NCI-H2227 (cell line): ENCODE results near the gene PPWD1.
A peak's percentile ranks its signal among the peaks of the same experiment; 100 is the strongest.
"Not testable (repeated sequence)": the region's sequence is repeated elsewhere in the genome, so short reads cannot be mapped to it uniquely, and the experiment has no call there.

Source experiments
- DNase-seq: peaks from one replicate; lab custom pipeline; 2025; ENCODE audit not compliant: unreplicated experiment; lab: John Stamatoyannopoulos, UW

Gene PPWD1

DNA sequence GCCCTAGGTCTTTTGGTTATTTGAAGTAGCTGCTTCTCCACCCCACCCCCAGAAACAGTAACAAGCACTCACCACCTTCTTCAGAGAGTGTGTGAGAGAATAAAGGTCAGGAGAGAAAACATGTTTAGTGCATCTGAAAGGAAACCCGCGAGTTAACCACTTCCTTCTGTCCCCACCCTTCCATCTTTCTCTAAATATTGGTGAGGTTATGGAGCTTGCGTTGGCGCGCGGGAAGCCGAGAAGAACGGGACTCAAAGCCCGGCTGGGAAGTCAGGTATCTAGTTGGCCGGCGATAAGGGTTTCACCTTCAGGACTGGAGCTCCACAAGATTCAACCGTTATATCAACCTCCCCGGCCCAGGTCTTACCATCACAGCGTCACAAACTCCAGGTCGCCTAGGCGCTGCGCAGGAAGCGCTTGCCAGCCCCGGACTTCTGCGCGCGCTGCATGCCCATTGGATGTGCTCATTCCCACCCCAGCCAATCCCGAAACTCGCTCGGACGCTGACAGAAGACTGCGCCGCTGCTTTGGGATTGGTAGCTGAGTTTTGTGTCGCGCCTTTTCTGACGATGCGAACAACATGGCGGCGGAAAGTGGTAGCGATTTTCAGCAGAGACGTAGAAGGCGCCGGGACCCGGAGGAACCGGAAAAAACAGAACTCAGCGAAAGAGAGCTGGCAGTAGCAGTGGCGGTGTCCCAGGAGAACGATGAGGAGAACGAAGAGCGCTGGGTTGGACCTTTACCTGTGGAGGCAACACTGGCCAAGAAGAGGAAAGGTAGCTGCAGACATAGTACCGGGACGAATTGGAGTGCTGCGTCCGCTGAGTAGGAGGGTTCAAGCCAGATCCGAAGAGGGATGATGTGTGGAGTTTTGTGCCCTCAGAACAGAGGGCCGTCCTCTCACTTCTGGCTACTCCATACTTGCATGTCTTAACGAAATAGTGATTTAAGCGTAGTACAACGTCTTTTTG, at the start of gene PPWD1, which contains the start of gene CENPK:
Gene PPWD1 (plus strand): TSS at position 566 of the 971 bp plus-strand sequence. CDS start 15 bp downstream, at position 581.
Gene CENPK (minus strand): TSS at position 438 of the 971 bp plus-strand sequence. CDS start 8,261 bp downstream, outside the sequence.
- DNase-seq = peak; percentile 93

DNA sequence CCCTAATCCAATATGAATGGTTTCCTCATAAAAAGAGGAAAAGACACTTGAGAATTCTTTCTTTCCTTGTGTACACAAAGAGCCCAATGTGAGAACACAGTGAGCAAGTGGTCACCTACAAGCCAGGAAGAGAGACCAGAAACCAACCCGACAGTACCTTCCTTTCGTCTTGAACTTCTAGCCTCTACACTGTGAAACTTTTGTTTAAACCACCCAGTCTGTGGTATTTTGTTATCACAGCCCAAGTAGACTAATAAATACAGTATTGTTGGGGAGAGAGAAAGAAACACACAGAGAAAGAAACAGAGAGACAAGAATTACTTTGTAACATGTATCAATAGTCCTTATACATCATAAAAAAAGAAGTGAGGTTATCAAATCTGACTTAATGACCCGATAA, 37.4 kb upstream of the PPWD1 start:
- no peak for DNase-seq

DNA sequence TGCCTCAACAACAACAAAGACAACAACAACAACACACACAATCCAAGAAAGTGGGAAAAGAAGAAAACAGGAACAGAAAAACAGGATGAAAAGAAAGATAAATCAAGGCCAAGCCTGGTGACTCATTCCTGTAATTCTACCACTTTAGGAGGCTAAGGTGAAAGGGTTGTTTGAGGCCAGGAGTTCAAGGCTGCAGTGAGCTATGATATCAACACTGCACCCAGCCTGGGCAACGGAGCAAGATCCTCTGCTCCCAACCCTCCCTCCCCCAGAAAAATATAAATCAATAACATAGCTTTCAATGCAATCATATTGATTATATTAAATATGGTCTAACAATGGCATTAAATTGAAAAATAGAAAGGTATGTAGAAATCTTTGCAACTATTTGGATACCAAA, 32.2 kb upstream of the PPWD1 start:
- no peak for DNase-seq

DNA sequence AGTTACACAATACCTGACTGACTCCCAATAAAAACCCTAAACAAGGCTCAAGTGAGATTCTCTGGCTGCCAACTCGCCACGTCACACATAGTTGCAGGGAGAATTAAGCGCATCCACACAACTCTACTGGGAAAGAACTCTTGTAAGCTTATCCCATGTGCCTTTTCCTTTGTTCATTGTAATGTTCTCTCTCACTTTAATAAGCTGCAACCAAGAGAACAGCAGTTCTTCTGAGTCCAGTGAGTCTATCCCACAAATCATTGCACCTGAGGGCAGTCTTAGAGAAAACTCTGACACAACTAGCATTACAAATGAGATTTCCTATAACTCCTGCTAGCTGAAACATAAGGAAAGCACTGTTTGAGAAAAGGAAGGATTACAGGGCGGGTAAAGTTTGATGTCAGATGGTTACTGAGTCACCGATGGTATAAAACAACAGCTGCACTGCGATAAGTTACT, 27.5 kb upstream of the PPWD1 start:
- DNase-seq = no peak

DNA sequence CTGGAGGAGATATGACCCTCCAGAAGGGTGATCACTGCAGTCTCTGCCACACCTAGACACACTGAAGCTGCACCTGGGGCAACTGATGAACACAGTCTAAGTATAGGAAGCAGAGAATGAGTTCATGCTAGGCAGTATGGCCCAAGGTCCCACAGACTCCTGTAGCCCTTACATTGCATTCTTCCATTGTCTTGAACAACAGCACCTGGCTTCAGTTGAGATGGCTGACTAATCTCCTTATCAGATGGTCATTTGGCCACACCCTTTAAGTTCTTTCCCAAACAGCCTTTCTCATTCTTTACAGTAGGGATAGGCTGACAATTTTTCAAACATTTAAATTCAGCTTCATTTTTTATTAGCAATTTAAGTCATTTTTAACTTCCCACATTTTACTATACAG, 23.3 kb upstream of the PPWD1 start:
- no peak for DNase-seq

DNA sequence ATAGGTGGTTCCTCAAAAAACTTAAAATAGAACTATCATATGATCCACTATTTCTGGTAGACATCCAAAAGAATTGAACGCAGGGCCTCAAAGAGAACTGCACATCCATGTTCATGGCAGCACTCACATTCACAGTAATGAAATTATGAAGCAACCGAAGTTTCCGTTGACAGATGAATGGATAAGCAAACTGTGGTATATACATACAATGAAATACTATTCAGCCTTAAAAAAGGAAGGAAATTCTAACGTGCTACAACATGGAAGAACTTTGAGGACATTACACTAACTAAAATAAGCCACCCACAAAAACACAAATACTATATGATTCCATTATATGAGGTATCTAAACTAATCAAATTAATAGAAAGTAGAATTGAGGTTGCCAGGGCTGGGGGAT, 18.6 kb upstream of the PPWD1 start:
- DNase-seq = no peak

DNA sequence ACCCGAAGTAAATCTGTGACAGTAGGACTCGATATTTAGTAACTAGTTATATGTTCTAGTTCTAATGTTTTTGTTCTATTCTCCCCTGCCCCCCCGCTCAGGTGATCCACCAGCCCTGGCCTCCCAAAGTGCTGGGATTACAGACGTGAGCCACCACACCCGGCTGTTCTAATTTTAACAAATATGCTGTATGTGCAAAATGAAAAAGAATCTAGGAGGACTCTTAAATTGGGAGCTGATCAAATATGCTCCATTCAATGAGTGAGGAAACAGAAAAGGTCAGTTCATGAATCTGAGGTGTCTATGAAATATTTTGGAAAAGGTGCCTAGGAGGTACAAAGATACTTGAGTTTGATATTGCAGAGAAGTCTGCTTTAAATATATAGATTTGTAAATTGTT, 17.0 kb upstream of the PPWD1 start:
- no peak for DNase-seq

DNA sequence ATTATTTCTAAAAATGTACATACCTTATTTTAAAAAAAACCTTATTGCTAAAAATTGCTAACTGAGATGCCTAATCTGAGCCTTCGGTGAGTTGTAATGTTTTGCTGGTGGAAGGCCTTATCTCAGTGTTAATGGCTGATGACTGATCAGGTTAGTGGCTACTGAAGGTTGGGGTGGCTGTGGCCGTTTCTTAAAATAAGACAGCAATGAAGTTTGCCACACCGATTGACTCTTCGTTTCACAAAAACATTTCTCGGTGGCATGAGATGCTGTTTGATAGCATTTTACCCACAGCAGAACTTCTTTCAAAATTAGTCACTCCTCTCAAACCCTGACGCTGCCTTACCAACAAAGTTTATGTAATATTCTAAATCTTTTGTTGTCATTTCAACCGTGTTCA, 14.8 kb upstream of the PPWD1 start:
- no peak for DNase-seq

DNA sequence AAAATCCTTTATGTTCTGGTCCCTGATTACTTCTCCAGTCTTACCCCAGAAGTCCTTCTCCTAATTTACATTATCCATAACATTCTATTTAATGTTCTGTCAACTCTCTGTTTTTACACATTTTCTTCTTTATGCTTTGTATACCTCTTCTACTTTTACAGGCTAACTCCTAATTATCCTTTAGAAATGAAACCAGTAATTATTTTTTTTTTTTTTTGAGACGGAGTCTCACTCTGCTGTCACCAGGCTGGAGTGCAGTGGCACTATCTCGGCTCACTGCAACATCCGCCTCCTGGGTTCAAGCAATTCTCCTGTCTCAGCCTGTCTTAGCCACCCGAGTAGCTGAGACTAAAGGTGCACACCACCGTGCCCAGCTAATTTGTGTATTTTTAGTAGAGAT, 9.2 kb upstream of the PPWD1 start:
- DNase-seq = no peak

DNA sequence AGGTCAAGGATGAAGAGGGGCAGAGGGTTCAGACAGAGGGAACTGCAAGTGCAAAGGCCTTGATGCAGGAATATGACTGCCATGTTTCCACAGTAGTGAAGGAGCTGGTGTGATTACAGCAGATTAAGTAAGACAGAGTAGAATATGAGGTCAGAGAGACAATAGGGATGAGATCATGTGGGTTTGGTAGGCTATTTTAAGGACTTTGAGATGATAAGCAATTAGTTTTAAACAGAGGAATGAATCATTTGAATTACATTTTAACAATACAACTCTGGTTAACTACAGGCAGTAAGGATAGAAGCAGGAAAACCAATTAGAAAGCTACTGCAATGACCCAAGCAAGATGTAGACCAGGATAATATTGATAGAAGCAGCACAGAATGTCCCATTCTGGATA, 7.8 kb upstream of the PPWD1 start:
- no peak for DNase-seq

DNA sequence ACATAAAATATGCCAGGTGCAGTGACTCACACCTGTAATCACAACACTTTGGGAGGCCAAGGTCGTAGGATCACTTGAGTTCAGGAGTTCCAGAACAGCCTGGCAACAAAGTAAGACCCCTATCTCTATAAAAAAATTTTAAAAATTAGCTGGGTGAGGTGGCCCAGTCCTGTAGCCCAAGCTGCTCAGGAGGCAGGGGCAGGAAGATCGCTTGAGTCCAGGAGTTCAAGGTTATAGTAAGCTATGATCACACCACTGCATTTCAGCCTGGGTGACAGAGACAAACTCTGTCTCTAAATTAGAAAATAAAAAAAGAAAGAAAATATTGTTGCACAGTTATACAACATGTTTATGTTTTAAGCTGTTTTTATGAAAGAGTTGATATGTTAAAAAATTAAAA, 6.9 kb upstream of the PPWD1 start:
- DNase-seq = no peak

DNA sequence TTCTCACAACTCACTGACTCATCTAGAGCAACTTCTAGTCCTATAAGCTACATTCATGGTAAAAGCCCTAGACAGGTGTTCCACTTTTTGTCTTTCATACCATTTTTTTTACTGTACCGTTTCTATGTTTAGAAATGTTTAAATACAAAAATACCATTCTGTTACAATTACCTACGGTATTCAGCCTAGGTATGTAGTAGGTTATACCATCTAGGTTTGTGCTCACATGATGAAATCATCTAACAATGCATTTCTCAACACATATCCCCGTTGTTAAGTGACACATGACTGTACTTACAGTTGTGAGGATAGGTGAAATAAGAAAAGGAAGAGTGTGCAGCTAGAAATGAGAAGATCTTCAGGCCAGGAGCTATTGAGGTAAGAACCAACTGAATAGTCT, 6.4 kb upstream of the PPWD1 start:
- DNase-seq = no peak

DNA sequence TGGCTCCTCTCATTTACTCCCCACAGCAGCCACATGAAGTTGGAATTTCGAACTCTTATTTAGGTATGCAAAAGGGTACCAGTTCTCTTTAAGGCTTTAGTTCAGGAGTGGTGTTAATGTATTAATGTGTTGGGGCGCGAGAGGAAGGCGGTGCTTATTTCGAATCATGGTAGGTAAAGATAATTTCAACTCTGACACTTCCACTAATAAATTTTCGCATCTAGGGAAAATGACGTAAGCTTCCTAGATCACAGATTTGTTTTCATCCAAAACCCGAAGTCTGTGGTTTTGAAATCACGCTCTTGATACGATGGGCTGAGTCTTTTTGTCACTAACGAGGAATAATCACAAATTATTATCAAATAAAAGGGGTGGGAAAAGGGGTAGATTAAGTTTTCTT, 681 bp downstream of the PPWD1 start:
- DNase-seq = no peak

DNA sequence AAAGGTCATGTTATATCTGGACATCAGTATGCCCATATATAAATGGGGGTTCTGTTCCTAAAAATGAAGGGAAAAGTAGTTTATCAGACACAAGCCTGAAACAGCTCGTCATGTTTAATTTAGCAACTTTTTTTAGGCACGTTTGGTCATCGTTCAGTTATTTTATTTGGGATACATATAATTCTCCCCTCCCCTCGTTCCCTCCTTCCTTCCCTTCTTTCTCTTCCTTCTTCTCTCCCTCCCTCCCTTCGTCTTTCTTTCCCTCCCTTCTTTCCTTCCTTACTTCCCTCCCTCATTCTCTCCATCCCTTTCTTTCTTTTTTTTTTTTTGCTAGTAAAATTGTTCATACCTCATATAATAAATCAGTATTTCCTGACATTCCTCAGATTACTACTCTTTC, 3.4 kb downstream of the PPWD1 start:
- no peak for DNase-seq

DNA sequence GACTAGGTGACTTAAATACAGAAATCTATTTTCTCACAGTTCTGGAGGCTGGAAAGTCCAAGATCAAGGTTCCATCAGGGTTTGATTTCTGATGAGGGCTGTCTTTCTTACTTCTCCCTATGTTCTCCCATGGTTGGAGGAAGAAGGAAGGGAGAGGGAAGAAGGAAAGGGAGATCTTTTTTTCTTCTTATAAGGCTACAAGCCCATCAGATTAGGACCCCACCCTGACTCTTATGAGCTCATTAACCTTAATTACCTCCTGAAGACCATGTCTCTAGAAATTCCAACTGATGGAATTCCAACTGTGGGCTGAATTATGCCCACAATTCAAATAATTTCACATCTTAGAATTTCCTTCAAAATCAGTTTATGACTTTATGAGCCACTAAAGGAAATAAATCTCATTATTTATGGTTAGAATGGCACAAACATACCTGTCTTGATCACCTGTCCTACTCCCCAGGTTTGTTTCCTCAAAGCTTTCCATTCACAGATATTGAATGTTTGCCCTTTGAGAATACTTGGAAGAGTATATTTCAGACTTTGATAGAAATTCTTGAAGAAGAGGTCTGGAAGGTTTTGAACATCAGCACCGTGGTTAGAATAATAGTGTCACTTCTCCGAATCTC, 7.6 kb downstream of the PPWD1 start:
- no peak for DNase-seq

DNA sequence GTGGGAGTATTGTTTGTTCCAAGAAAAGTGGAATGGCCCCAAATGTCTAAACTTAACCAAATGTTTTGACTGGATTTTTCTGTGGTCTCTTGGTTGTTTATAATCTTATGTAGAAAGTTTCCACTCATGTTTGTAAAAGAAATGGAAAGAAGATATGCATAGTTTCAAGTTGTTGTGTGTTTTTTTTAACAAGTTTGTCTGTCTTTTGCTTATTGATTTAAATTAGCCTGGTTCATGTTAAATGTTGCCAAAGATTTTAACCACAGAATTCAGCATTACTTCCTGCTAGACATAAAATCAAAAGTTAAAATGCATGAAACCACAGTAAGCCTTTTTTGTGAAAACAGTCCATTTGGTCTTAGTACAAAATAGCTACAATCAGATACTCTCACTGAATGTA, 14.0 kb downstream of the PPWD1 start:
- DNase-seq = no peak

DNA sequence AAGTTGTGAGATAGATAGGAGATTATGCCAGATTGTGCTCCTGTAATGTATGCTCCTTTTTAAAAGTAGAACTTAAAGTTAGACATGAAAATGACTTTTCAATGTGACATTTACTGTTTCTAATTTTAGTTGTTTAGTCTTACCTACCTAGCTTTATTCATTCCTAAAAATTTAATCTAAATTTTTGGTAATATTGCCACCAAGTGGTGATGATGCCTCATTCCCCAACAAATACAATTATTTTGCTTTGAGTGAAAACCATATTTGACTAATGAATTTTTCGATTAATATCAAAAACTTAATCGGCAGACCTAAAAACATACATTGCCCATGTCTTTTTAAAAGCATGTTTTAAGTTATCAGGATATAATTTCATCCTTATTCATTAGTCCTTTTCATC, 25.6 kb downstream of the PPWD1 start:
- DNase-seq = no peak

DNA sequence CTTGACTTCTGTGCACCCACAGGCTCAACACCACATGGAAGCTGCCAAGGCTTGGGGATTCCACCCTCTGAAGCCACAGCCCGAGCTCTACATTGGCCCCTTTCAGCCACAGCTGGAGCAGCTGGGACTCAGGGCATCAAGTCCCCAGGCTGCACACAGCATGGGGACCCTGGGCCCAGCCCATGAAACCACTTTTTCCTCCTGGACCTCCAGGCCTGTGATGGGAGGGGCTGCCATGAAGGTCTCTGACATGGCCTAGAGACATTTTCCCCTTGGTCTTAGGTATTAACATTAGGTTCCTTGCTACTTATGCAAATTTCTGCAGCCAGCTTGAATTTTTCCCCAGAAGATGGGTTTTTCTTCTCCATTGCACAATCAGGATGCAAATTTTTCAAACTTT, 38.7 kb downstream of the PPWD1 start:
- not testable (repeated sequence) for DNase-seq

DNA sequence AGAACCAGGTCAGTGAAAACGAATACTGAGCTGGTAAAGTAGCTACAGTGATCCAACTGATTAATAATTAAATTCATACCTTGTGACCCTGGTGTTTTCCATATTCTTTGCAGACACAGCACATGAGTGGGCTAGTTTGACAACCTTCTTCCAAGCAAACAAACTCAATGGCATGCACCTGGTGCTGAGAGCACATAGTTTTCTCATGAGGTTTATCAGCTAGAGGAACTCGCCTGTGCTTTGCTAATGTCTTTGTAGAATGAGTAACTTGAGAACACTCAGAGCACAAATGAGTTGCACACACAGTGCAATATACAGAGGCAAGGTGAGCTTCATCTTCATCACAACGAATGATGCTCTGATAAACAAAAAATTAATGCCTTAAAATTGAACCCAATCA, 48.4 kb downstream of the PPWD1 start:
- DNase-seq = no peak

DNA sequence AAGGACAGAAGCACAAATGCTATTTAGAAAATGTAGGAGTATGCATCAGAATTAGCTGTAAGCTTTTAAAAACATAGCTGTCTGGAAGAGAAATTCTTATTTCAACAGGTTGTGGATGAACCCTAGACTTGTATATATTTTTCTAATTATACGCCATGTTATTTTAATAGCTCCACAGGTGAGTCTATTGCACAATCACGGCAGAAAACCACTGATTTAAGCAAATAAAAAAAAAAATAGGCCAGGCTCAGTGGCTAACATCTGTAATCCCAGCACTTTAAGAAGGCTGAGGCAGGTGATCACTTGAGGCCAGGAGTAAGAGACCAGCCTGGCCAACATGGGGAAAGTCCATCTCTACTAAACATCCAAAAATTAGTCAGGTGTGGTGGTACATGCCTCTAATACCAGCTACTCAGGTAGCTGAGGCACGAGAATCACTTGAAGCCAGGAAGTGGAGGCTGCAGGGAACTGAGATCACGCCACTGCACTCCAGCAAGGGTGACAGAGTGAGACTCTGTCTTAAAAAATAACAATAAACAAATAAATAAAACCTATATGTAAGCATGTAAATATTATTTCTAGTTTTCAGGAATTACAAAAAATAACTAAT, 49.3 kb downstream of the PPWD1 start:
- no peak for DNase-seq

DNA sequence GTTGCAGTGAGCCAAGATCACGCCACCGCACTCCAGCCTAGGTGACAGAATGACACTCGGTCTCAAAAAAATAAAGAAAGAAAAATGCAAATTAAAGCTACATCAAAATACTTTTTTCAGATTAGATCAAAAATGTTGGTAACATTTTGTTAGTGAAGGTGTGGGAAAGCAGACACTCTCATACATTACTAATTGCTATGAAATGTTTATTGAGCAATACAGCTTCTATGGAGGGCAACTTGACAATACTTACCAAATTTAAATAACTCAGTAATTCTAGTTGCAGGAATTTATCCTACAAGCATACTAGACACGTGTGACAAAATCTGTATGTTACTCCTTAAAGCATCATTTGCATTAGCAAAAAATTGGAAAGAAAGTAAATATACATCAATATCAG, 56.9 kb downstream of the PPWD1 start:
- no peak for DNase-seq

DNA sequence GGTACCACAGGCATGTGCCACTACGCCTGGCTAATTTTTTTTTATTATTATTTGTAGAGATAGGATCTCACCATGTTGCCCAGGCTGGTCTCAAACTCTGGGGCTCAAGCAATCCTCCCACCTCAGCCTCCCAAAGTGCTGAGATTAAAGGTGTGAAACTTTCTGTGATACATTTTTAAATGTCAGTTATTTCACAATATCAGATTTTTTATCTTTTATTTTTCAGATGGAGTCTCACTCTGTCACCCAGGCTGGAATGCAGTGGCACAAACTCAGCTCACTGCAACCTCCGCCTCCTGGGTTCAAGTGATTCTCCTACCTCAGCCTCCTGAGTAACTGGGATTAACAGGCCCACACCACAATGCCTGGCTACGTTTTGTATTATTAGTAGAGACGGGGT, 58.9 kb downstream of the PPWD1 start:
- DNase-seq = not testable (repeated sequence)
